GM19467 (cell line): ENCODE measurements around the gene CLTA.

Experiments used
- ATAC-seq: cut with Tn5 transposase; IDR thresholded peaks from one replicate; pipeline ENCODE4 v1.9.1; 2021; ENCODE audit warnings: mild to moderate bottlenecking, moderate library complexity; ENCODE audit not compliant: unreplicated experiment

CLTA gene

GRCh38 chr9:36190388-36191289 is at the start of gene CLTA:
Gene CLTA (plus strand): TSS chr9:36190921. CDS start chr9:36191057, 136 bp downstream.
- ATAC-seq: peak; percentile 97

- ATAC-seq: no peak
These were observed 49.4 kb upstream of the CLTA start for GRCh38 chr9:36141288-36141687.

GRCh38 chr9:36141761-36142160 is 49.0 kb upstream of the CLTA start:
- ATAC-seq: no peak

- no peak for ATAC-seq
These were observed 48.0 kb upstream of the CLTA start for GRCh38 chr9:36142510-36143244.

GRCh38 chr9:36143245-36143641 is 47.5 kb upstream of the CLTA start:
- ATAC-seq: no peak

- ATAC-seq: no peak
These were observed 46.1 kb upstream of the CLTA start for GRCh38 chr9:36144309-36145232.

- ATAC-seq: no peak
These were observed 44.8 kb upstream of the CLTA start for GRCh38 chr9:36145970-36146369.

- no peak for ATAC-seq
These were observed 44.1 kb upstream of the CLTA start for GRCh38 chr9:36146651-36147050.

- ATAC-seq: no peak
These were observed 43.1 kb upstream of the CLTA start for GRCh38 chr9:36147441-36148175.

- no peak for ATAC-seq
These were observed 42.2 kb upstream of the CLTA start for GRCh38 chr9:36148311-36149051.

GRCh38 chr9:36149197-36149596 is 41.5 kb upstream of the CLTA start:
- ATAC-seq: no peak

GRCh38 chr9:36150574-36151315 is 40.0 kb upstream of the CLTA start:
- ATAC-seq: no peak

GRCh38 chr9:36151316-36152210 is 39.2 kb upstream of the CLTA start:
- peak; percentile 78 for ATAC-seq

GRCh38 chr9:36152741-36153438 is 37.8 kb upstream of the CLTA start:
- no peak for ATAC-seq

GRCh38 chr9:36153746-36154145 is 37.0 kb upstream of the CLTA start:
- no peak for ATAC-seq

GRCh38 chr9:36154331-36154952 is 36.3 kb upstream of the CLTA start:
- no peak for ATAC-seq

- no peak for ATAC-seq
These were observed 34.6 kb upstream of the CLTA start for GRCh38 chr9:36156116-36156515.
